ENCODE measurements around the gene ABHD17B.

DNA sequence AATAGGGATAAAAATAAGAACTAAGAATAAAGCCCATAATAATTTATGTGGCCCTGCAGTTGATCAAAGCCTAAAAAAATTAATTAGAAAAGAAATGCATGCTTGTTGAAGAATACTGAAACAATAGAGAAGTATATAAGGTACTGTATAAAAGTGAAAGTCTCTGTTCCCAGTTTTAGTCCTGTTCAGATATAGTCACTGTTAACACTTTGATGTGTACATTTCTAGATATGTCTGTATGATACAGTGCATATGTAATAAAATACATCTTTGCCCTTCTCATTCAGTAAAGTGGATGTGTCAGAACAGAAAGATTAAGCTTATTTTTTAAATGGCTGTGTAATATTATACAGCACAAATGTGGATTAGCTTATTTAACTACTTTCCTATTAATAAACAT is 4.5 kb upstream of the ABHD17B start:
- no peak for TF ChIP-seq POLR2A (IDR thresholded peaks at IDR 0.05; ENCODE audit: low read depth, low read length)
- TF ChIP-seq, protein P1, sequence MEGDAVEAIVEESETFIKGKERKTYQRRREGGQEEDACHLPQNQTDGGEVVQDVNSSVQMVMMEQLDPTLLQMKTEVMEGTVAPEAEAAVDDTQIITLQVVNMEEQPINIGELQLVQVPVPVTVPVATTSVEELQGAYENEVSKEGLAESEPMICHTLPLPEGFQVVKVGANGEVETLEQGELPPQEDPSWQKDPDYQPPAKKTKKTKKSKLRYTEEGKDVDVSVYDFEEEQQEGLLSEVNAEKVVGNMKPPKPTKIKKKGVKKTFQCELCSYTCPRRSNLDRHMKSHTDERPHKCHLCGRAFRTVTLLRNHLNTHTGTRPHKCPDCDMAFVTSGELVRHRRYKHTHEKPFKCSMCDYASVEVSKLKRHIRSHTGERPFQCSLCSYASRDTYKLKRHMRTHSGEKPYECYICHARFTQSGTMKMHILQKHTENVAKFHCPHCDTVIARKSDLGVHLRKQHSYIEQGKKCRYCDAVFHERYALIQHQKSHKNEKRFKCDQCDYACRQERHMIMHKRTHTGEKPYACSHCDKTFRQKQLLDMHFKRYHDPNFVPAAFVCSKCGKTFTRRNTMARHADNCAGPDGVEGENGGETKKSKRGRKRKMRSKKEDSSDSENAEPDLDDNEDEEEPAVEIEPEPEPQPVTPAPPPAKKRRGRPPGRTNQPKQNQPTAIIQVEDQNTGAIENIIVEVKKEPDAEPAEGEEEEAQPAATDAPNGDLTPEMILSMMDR (IDR thresholded peaks at IDR 0.05; ENCODE audit: extremely low read depth in 1 of 2, insufficient read depth in 1 of 2, low read depth in 1 of 2, low read length in 2 of 2) = no peak
